ENCODE data around the gene SWAP70.

DNA sequence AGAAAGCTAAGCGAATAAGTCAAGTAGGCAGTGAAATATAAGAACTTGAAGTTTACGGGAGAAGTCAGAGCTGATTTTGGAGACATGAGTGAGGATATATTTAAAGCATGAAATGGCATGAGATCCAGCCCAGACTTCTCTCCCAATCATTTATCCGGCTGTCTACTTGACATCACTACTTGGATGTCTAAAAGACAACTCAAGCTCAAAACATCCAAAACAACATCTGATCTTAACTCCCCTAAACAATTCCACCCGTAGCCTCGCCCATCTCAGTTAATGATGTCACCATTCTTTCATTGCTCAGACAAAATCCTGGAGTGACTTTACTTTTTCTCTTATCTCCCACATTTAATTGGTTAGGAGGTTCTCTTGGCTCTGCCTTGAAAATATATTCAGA lies 45.9 kb upstream of the SWAP70 start:
- TF ChIP-seq, protein P1, sequence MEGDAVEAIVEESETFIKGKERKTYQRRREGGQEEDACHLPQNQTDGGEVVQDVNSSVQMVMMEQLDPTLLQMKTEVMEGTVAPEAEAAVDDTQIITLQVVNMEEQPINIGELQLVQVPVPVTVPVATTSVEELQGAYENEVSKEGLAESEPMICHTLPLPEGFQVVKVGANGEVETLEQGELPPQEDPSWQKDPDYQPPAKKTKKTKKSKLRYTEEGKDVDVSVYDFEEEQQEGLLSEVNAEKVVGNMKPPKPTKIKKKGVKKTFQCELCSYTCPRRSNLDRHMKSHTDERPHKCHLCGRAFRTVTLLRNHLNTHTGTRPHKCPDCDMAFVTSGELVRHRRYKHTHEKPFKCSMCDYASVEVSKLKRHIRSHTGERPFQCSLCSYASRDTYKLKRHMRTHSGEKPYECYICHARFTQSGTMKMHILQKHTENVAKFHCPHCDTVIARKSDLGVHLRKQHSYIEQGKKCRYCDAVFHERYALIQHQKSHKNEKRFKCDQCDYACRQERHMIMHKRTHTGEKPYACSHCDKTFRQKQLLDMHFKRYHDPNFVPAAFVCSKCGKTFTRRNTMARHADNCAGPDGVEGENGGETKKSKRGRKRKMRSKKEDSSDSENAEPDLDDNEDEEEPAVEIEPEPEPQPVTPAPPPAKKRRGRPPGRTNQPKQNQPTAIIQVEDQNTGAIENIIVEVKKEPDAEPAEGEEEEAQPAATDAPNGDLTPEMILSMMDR (IDR thresholded peaks at IDR 0.05; ENCODE audit: low read depth, low read length, poor library complexity, severe bottlenecking): no peak
- TF ChIP-seq EZH2phosphoT487 (IDR thresholded peaks at IDR 0.05; ENCODE audit: borderline replicate concordance, low read length): no peak
